DND-41 (cell line): ENCODE results near the gene BCL11B.

ENCODE experiments used
- CTCF ChIP-seq: IDR thresholded peaks from 2 replicates; pipeline ENCODE4 v1.5.1; 2012; ENCODE audit warnings: borderline replicate concordance, low read length, moderate library complexity, mild to moderate bottlenecking; ENCODE audit not compliant: poor library complexity, severe bottlenecking; ENCODE audit errors: extremely low read depth
- EZH2 ChIP-seq: IDR thresholded peaks from 3 replicates; pipeline ENCODE4 v1.6.1; 2012; ENCODE audit warnings: borderline replicate concordance, low read depth, mild to moderate bottlenecking, moderate library complexity, low read length, inconsistent platforms; ENCODE audit not compliant: severe bottlenecking

GRCh38 chr14:99253890-99254289 lies 18.1 kb downstream of the BCL11B start:
- TF ChIP-seq CTCF (no peak), EZH2 (no peak)
